CD4-positive, alpha-beta T cell treated with Interleukin-10 for 1 hour (primary cell): Measurements from ENCODE around the gene TMEM63A.
"Not testable (repeated sequence)": the region's sequence is repeated elsewhere in the genome, so short reads cannot be mapped to it uniquely, and the experiment has no call there.

Experiments
- DNase-seq: peaks from one replicate; pipeline ENCODE4 v3.0.0-alpha.2; 2020

TMEM63A gene

DNA sequence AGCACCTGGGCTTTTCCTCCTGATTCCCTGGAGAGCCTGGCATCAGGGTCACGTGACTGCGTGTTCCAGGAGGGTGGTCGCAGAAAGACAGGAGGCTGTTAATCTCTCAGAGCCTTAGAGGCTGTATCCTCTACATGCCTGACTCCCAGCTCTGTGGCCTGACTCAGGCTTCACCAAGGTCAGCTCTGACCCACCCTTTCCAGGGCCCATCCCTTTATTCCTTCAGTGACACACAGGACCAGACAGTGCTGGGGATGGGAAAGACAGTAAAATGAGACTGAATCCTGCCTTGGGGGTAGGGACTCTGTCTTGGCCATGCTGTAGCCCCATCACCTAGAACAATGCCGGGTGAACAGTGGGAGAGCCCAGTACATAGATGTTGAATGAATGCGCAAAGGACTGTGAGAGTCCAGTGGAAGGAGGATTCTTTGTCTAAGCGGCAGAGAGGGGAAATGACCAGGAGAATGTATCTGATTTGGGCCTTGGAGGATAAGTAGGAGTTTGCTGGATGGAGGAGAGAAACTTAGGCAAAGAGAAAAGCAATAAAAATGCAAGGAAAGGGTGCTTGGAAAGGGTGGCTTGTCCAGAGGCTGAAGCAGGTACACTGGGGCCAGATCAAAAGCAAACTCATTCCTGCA is 39.3 kb downstream of the TMEM63A start:
- no peak for DNase-seq

DNA sequence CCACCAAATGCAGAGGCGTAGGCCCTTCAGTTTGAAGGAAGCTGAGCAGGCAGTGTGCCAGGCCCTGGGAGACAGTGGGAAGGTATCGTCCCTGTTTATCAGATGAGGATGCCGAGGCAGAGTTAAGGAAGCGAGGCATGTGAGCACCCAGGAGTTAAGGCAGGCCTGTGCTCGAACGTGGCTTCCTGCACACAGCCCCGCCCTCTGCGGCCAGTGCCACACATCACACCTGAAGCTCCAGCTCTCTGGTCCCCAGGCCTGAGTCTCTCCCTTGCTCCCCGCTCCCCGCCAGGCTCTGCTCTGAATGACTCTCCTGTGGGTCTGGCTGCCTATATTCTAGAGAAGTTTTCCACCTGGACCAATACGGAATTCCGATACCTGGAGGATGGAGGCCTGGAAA is 40.1 kb downstream of the TMEM63A start:
- DNase-seq = peak; percentile 26

DNA sequence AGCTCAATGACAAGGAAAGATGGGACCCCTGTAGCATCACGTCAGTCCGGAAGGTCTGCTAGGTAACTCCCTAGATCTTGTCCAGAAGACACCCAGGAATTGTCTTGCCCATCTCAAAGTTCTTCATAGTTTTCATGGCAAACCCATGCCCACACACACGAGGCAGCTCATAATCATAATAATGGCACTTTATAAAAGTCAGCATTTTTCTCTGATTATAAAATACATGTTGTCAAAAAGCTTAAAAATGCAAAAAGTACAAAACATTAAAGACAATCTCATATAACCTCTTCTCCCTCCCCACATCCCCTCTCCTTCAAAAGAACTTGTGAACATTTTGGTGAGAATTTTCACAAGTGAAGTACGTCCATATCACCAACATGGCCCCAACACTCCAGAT is 41.5 kb downstream of the TMEM63A start:
- DNase-seq = no peak

GRCh38 chr1:225840223-225840610 is 42.0 kb downstream of the TMEM63A start:
- DNase-seq = no peak

GRCh38 chr1:225838793-225839192 is 43.4 kb downstream of the TMEM63A start:
- DNase-seq = no peak

DNA sequence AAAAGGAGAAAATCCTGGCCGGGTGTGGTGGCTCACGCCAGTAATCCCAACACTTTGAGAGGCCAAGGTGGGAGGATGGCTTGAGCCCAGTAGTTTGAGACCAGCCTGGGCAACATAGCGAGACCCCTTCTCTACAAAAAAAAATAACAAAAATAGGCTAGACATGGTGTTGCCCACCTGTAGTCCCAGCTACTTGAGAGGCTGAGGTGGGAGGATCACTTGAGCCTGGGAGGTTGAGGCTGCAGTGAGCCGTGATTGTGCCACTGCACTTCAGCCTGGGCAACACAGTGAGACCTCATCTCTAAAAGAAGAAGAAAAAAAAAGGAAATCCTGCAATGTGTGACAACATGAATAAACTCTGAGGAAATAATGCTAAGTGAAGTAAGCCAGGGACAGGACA is 45.9 kb downstream of the TMEM63A start:
- not testable (repeated sequence) for DNase-seq

DNA sequence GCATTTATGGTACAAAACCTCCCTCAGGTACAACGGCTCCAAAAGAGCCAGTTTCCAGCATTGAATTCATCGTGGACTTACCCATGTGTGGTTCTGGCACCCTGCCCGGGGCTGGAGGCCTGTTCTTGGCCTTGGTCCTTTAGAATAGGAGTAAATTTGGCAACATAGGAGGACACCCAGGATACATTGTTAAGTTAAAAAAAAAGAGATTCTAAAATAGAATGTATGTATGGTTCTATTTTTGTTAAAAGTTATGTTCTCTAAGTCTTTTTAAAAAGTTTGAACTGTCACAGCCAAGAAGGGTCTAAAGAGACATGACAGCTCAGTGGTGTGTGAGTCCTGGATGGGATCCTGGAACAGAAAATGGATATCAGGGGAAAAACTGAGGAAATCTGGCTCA is 46.3 kb downstream of the TMEM63A start:
- no peak for DNase-seq

DNA sequence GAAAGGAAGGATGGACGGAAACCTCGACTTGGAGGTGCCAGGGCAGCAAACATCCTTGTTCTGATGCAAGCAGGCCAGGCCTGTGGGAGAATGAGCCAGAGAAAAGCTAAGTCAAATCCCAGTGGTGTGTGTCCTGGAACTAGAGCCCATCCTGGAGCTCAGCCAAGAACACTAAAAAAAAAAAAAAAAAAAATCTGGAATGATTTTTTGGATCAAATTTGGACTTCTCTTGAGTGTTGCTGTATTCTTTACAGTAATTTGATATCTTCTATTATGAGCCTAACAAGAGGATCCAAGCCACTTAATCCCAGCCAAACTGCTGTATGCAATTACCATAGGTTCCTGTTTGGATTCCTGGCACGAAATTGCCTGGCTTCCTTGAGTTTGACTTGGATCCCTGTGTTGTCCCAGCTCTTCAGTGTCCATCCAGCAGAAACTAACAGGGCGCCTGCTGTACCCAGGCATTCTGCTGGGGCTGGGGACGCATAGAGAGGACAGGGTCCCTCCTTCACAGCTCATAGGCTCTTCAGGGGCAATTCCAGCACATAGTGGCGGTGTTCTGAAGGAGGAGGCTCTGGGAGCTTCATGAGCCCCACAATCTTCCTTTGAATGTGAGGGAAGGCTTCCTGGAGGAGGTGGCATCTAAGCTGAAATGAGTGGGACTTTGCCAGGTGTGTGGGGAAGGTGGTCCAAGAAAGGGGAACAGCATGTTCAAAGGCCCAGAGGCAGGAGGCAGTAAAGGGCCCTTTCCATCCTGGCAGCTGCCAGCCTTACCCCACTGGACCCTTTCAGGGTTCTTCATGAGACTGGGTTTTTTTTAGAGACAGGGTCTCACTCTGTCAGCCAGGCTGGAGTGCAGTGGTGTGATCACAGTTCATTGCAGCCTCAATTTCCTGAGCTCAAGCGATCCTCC is 47.5 kb downstream of the TMEM63A start:
- no peak for DNase-seq

- no peak for DNase-seq
These were observed 51.3 kb downstream of the TMEM63A start for GRCh38 chr1:225830841-225831240.

DNA sequence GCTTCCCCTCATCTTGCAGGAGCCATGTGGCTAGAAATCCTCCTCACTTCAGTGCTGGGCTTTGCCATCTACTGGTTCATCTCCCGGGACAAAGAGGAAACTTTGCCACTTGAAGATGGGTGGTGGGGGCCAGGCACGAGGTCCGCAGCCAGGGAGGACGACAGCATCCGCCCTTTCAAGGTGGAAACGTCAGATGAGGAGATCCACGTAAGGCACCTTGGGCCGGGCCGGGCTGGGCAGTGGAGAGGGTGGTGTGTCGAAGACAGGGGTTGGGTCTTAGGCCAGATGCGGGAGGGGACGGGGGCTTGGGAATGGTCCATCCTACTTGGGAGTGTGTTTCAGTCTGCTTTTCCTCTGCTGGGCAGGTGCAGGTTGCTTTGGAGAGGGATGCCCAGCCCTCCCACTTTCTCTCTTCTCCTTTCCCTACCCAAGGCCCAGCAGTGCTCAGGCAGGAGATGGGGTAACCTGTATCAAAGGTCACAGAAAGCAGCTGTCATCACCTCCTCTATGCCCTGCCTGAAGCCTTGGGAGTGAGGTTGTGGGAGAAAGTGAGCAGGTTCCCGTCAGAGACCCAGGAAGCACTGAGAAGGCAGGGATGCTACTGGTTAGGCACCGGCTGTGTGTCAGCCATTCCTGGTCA is 53.4 kb downstream of the TMEM63A start:
- no peak for DNase-seq

DNA sequence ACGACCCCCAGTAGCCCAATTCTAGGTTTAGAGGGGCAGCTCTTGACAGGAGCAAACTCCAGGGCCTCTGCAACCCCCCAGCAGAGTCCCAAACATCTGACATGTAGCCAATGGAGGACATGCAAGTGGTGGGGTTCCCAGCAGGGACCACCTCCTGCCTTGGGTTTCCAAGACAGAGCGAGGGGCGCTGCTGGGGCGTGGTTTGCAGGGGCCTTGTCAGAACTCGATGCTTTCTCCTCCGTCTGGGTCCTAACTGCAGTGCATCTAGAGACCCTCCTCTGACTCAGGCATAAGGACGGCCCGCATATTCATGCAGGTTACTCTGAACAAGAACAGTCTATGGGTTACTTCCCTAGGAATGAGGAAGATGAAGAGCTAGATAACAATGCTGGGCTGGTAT is 55.1 kb downstream of the TMEM63A start:
- no peak for DNase-seq

GRCh38 chr1:225825607-225826007 is 56.6 kb downstream of the TMEM63A start:
- DNase-seq = no peak

GRCh38 chr1:225825078-225825477 is 57.1 kb downstream of the TMEM63A start:
- DNase-seq = no peak

DNA sequence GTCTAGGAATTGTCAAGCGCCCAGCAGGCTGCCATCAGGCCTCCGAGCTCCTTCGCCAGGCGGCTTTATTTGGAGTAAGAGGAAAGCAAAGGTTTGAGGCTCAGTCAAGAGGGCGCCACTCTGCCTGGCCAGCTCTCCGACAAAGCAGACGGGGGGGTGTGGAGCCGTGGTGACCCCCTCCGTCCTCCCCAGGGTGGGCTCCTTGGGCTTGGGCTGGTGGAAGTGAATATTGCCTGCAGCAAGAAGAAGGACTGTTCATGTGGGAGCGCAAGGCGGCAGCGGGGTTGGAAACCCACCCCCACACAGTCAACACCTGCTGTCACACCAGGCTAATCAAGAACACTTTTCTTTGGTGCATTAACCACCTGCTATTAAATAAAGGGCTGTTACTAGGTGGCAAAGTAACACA is 57.6 kb downstream of the TMEM63A start:
- no peak for DNase-seq

GRCh38 chr1:225823811-225824261 is 58.3 kb downstream of the TMEM63A start:
- no peak for DNase-seq

DNA sequence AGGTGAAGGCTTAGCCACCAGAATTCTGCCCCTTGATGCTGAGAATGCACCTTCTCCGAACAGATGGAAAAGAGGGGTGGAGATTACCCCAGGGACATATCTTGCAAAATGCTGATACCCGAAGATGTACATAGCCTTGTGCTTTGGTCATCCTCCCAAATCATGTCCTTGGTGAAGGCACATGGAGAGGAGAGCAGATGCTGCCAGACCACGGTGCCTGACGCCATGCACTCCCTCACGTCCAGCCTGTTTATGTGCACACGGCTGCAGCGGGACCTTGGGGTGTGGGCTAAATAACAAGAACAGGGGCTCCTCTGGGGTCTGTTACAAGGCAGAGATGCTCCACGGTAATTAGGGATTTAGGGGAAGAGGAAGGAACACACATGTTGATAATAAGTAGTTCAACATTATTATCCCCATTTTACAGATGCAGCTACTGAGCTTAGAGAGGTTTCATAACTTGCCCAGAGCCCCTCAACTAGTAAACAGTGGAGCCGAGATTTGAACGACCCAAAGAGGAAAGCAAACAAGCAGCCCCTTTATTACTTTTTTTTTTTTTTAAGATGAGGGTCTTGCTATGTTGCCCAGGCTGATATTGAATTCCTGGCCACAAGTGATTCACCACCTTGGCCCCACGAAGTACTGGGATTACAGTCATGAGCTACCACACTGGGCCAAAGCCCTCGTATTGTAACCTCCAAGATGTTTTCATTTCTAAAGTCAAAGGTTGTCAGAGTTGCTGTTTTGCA is 59.4 kb downstream of the TMEM63A start:
- DNase-seq = no peak

- no peak for DNase-seq
These were observed 61.6 kb downstream of the TMEM63A start for GRCh38 chr1:225820522-225821120.

DNA sequence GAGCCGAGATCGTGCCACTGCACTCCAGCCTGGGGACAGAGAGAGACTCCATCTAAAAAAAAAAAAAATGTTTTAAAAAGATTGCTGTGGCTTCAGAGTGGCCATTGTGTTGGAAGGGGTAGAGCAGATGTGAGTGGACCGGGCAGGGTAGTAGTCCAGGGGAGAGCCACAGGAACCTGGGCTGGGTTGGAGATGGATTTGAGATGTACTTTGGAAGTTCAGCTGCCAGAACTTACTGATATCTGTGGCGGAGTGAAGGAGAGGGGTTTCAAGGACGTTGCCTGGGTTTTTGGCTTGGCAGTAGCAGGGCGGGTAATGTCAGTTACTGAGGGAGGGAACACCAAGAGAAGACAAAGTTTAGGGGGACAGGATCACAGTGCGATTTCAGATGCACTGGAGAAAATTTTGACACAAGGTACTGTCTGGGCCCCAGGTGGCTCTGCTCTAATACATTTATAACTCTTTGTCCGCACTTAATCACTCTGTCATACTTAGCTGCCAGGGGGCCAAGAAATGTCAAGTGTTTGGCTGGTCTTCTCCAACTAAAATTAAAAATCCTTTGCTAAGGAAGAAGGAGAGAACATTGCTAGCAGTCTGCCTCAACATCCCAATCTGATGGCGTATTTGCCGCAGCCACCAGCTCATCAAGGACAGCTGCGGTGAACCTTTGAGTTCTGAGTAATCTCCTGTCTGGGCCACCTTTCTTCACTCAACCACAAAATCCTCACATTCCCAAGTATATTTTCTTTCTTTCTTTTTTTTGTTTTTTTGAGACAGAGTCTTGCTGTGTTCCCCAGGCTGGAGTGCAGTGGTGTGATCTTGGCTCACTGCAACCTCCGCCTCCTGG is 62.6 kb downstream of the TMEM63A start:
- no peak for DNase-seq

- DNase-seq = no peak
These were observed 64.0 kb downstream of the TMEM63A start for GRCh38 chr1:225818229-225818628.

DNA sequence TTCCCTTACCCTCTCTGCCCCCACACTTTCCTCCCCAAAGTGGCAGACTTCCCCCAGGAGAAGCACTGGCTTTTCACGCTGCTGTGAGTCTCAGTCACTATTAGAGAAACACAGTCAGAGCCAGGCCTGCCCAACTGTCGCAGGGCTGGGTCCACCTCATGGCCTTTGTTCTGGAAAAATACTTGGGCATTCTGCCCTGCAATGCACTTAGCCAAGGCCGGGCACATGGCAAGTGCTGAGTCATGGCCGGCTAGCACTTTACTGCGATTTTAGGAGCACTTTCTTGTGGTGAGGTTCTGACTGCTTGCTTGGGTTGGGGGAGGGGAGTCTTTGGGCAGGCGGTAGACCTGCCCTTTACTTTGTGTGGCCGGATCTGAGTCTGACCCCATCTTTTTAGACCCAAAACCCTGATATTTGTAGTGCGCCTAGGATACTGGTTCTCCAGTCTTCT is 64.5 kb downstream of the TMEM63A start:
- DNase-seq = no peak
